ENCODE results near the gene KDELR3. TPM values are rescaled to one million over a fixed set of nuclear protein-coding genes. Genes with fewer than 3 reads are reported as not detected.

KDELR3 gene
- total RNA-seq, 1 donor from 2014 or later: 1.3 TPM

DNA sequence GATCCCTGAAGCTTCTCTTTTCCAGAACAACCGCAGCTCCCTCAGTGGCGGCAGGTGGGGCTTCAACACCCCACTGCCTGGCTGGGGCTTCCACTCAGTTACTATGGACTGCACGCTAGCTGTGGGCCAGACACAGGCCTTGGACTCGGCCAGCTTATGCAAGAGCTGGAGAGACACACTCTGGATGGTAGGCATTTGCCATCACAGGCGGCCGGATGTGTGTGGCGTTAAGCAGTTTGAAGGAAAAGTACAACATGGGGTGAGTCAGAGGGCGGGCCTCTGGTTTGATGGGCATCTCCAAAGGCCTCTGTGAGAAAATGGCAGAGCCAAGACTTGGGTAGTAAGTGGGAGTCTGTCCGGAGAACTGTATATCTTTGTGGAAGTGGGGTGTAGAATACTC is 30.5 kb upstream of the KDELR3 start:
- intact Hi-C loops (cut with micrococcal nuclease): no loop called here

DNA sequence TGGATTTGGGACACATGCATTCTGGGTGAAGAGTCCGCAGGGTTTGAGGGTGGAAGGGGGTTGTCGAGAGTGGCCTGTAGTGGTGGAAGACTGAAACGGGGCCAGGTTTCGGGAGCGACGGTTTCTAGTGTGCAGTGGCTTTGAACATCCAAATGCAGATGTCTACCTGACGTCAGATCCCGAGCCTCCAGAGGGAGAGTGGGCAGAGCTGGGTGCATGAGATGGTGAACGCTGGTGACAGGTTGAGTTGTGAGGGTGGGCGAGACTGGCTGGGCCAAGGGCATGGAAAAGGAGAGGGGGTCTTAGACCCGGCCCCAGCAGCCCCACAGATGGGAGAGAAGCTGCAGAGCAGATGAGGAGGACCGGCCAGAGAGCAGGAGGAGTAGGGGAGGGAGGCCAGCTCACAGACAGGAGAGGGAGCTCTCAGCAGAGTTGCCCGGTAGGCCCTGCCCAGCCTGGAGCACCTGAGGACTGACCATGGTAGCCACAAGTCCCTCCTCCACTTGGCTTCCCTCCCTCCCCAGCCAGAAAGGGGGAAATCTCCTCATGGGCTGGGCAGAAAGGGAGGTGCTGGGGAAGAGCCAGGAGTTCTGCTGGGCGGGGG is 27.0 kb upstream of the KDELR3 start:
- intact Hi-C loops (cut with micrococcal nuclease): no loop called here

DNA sequence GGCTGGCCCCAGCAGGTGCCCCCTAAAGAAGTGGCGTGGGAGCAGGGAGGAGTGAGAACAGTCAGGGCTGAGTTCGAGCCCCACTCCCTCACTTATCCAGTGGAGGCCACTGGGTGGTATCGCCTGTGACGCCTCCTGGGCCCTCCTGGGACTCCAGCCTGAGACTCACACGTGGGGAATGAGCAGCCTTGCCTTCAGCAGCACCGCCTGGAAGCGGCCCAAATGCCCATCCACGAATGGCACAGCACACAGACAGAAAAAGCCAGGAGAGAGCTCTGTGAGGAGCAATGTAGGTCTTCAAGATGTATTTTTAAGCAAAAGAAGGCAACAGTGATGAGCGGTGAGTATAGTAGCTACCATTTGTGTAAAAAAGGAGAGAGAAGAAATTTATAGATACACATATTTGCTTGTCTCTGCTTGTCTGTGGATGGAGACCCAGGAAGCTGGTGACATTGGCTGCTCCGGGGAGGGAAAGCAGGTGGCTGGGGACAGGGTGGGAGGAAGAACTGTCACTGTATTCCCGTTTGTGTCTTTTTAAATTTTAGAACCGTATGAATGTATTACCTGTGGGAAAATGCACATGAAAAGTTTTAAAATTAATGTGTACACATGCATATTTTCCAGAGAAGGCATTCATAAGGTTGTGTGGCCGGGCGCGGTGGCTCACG is 26.1 kb upstream of the KDELR3 start:
- intact Hi-C loops (cut with micrococcal nuclease): no loop called here

GRCh38 chr22:38442967-38443627 is 24.8 kb upstream of the KDELR3 start:
- intact Hi-C loops (cut with micrococcal nuclease): no loop called here

- intact Hi-C loops (cut with micrococcal nuclease): no loop called here
Measured at GRCh38 chr22:38443628-38444521, 24.0 kb upstream of the KDELR3 start.

DNA sequence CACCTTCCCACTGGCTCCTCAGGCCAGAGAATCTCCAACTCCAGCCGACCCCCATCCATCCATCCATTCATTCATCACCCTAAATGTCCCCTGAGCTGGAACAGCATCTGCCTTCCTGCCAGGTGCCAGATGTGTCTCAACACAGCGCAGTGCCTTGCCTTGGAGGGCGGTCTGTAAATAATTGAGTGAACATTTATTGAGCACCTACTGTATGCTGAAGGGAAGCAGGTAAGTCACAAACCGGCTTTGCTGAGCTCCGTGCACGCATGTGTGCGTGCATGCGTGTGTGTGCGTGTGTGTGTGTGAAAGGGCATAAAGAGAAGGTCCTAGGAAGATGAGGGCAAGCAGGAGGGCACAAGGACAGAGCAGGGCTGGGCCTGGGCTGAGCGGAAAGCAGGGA is 23.1 kb upstream of the KDELR3 start:
- intact Hi-C loops (cut with micrococcal nuclease): no loop called here

- intact Hi-C loops (cut with micrococcal nuclease): no loop called here
Measured at GRCh38 chr22:38446018-38446601, 21.8 kb upstream of the KDELR3 start.

DNA sequence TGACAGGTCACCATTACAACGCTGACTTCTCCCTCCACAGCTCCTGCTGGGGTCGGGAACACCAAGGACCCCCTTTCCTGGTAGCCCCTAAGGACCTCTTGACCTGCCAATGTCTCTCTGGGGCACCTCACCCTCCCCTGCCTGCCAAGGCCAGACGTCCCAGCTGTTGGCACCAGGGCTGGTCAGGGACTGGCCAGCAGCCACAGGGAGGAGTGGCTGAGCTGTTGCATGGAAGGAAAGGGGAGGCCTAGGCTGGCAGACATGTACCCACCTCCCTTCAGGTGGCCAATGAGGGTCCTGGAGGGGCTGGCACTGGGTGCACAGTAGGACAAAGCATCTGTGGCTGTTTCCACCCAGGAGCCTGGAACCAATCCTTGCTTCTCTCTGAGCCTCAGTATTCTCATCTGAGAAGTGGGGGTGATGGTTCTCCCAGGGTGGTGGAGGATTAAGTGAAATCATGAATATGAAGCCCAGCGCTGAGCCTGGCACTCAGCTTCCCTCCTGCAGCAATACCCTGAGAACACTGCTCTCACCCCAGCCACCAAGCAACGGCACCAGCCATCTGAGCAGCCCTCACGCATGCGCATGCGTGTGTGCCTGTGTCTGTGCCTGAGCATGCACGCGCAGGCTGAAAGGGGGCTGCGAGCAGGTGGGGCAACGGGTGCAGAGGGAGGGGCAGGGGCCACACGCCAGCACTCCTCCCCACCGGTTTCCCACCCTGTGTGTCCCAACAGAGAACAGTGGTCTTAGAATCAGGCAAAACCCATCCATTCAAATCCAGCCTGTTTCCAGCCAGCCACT is 18.8 kb upstream of the KDELR3 start:
- intact Hi-C loops (cut with micrococcal nuclease): no loop called here

DNA sequence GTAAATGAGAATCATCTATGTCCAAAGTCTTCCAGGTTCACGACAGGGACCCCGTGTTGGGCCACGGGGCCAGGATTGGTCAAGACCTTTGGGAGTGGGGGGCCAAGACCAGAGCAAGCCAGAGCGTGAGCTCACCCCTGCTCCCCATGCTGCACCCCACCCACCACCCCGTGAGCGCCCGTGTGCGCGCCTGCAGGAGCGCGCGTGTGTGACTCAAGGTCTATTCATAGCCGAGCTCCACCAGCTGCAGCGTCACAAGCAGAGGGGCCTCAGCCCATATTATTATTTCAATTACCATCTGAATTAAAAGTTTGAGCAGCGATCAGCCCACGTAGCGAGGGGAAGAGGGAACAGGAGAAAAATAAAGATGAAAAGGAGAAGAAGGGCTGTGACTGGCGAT is 18.1 kb upstream of the KDELR3 start:
- intact Hi-C loops (cut with micrococcal nuclease): no loop called here

DNA sequence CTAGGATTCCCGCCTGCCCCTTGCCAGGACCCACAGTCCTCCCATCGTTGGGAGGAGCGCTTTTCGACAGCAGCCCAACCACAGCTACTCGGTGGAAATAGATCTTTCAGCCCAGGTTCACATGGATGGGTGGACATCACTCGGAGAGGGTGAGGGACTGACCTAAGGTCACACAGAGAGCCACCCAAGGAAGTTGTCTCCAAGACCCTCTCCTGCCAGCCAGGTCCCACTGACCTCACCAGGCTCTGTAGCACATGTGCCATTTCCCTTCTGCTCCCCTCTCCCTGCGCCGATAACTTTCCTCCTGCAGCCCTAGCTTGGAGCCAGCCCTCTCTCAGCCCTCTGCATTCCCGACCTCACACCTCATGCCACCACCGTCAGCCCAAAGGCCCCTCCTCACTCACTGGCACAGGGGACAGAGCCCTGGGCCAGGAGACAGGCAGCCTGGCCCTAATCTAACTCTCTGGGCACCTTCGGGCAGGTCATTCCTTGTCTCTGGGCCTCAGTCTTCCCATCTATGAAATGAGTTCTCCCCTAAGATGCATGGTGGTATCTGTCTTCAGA is 17.6 kb upstream of the KDELR3 start:
- intact Hi-C loops (cut with micrococcal nuclease): no loop called here

- intact Hi-C loops (cut with micrococcal nuclease): no loop called here
Measured at GRCh38 chr22:38451404-38451803, 16.5 kb upstream of the KDELR3 start.

DNA sequence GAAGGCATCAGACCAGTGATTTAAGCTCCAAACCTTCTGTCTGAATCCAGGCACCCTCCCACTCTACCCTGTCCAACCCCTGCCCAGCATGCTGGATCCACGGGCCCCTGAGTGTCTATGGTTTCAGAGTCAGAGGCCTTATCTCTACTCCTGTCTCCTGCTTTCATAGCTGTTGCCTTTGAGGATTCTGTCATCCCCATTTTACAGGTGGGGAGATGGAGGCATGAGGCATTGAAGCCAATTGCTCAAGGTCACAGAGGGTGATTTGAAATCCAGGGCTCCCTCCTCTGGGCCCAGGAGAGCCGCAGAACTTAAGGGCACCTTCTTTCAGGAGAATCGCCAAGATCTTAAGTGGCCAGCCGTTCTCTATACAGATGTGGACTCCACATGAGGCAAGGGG is 16.0 kb upstream of the KDELR3 start:
- intact Hi-C loops (cut with micrococcal nuclease): no loop called here

DNA sequence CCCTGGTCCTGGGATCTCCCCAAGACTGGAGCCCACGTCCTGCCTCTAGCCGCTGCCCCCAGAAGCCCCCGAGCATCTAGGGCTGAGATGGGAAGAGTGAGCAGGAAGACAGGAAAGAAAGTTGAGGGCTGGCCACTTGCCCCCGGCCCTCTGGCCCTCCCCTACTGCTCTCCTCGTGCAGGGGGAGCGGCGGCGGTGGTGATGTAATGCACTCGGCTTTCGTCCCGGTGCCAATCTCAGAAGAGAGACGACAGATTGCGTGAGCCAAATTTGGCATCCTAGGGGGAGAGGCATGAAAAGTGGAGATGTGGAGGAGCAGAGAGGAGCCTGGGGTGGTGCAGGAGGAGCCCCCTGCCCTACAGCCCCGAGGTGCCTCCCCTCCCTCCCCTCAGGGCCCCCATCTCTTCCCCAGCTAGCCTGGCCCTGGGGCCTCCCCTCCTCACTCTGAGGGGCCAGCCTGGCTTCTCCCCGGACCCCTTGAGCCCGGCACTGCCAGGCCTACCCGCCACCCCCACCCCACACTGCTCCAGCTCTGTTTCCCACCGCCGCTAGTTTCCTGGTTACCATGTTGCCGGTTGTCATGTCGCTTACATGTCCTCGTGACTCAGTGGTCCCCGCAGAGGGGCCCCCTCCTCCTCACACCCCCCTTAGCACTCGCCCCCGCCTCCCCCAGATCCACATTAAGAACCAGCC is 15.4 kb upstream of the KDELR3 start:
- intact Hi-C loops (cut with micrococcal nuclease): no loop called here

GRCh38 chr22:38453066-38453672 is 14.7 kb upstream of the KDELR3 start:
- intact Hi-C loops (cut with micrococcal nuclease): no loop called here

DNA sequence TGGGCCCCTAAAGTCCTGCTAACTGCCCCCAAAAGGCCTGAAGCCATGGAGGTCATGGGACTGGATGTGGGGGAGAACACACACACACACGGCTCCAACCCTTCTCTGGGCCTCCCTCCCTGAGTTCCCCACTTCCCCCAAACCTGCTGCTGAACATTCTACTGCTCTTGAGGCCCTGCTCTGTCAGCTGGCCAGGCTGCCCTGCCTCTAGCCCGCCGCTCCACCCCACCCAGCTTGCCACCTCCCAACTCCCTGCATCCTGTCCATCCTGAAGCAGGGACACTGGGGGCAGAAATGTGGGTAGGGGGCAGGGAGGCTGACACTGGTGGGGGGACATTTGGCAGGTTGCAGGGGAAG is 13.9 kb upstream of the KDELR3 start:
- intact Hi-C loops (cut with micrococcal nuclease): no loop called here

DNA sequence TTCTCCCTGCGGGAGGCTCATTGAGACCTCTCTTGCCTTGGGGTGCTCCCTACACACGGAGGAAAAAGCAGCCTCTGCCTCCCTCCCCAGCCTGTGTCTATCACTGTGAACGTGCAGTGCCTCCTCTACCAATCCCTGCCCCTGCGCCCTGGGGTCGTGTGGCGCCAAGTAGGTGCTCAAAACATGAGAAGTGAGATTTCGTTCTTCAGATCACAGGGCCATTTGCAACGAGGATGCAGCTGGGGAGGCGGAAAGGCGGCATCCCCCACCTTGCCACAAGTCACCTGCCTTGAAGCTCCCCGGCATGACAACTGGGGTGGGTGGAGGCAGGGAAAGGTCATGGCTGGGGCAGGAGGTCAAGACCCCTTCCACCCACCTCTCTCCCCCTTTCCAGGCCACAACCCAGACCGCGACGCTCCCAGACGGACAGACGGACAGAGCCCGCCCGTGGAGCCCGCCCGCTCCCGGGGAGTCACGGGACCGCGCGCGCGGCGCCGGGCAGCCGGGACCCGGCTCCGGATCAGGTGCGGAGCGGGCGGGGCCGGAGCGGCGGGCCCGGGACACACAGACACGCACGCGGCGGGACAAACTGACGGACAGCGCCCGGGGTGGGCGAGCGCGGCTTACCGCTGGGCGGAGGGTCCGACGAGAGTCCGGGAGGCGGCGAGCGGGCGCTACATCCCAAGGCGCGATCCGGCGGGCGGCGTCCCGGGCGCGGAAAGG is 13.4 kb upstream of the KDELR3 start:
- intact Hi-C loops (cut with micrococcal nuclease): no loop called here

- intact Hi-C loops (cut with micrococcal nuclease): no loop called here
Measured at GRCh38 chr22:38455076-38455529, 12.8 kb upstream of the KDELR3 start, which contains the start of gene KCNJ4. KCNJ4 (minus strand) TSS chr22:38455199; CDS start chr22:38428132, 27,067 bp downstream.

GRCh38 chr22:38455530-38456271 is 12.2 kb upstream of the KDELR3 start:
- intact Hi-C loops (cut with micrococcal nuclease): no loop called here
